ENCODE measurements around the gene RBM33.
A peak's percentile ranks its signal among the peaks of the same experiment; 100 is the strongest.

The RBM33 gene

DNA sequence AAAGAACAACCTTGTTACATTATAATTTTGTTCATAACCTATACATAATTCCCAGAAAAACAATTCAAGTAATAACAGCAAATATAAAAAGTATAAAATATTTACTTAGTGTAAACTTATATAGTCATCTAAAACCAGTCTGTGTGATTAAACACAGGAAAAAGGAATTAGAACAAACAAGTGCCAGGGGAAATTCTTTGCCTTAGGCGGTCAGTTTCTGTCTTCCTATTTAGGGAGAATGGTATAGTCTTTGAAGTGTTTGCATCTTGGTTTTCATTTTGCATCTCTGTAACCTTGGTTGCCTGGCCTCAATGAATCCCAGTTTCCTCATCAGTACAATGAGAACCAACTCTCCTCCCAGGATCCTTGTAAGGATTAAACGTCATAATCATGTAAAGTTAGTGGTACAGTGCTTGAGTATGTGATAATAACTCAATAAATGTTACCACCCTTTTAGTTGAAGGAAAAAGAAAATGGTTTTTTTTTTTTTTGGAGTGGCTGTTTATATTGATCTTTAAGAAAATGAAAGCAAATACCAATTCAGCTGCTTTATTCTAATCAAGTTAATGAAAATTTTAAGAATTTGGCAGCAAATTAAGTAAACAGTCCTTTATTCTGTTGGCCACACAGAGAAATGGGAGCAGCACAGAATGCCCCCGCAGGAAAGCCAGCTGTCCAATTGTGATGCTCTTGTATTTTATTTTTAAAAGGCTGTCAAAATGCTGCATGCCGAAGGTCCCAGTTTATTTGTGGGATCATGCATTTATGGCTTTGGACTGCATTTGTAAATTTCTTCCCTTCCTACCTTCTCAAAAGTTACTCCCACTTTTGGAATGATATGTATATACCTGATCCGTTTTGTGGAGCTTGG is 106.0 kb downstream of the RBM33 start:
- in situ Hi-C loops (cut with MboI; ENCODE audit: low sequenced_read_pairs), result loop anchor here (25.0 kb wide), 2 partner anchors 363 to 813 kb away; no protein-coding TSS in a partner anchor
- H3K27me3 ChIP-seq (ENCODE audit: low read depth), result no peaks in the 10 kb centered on the region
- H3K9me3 ChIP-seq, result no peaks in the 10 kb centered on the region
- H3K4me1 ChIP-seq, result peaks cover 4% of the 10 kb centered on the region; the same call in 1 of the 2 replicates
- peaks cover 21% of the 10 kb centered on the region for H3K36me3 ChIP-seq (replicated peaks)
- no peak overlapping the region for H3K4me3 ChIP-seq
- peak in 1 of 2 experiments; percentile 47 for DNase-seq (ENCODE audit: low spot score in 2 of 2)

DNA sequence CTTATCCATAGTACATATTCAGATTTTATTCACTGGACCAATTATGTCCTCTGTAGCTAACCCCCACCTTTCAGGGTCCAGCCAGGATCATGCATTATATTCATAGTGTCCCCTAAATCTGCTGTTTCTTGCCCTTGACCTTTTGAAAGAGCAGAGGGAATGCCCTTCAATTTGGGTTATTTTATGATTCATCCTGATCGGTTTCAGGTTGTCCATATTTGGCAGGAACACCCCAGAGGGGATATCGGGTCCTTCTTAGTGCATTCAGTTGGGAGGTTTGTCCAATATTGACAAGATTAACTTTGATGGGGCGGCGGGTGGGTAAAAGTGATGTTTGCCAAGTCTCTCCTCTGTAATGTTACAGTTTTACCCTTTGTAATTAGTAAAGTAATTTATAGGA is 106.9 kb downstream of the RBM33 start:
- peaks cover 4% of the 10 kb centered on the region; the same call in 1 of the 2 replicates for H3K4me1 ChIP-seq
- H3K4me3 ChIP-seq, result no peak overlapping the region
- DNase-seq (ENCODE audit: low spot score in 2 of 2), result no peak
- H3K27me3 ChIP-seq (ENCODE audit: low read depth), result no peaks in the 10 kb centered on the region
- peaks cover 14% of the 10 kb centered on the region for H3K36me3 ChIP-seq (replicated peaks)
- in situ Hi-C loops (cut with MboI; ENCODE audit: low sequenced_read_pairs), result loop anchor here (25.0 kb wide), 2 partner anchors 364 to 814 kb away; no protein-coding TSS in a partner anchor
- no peaks in the 10 kb centered on the region for H3K9me3 ChIP-seq

DNA sequence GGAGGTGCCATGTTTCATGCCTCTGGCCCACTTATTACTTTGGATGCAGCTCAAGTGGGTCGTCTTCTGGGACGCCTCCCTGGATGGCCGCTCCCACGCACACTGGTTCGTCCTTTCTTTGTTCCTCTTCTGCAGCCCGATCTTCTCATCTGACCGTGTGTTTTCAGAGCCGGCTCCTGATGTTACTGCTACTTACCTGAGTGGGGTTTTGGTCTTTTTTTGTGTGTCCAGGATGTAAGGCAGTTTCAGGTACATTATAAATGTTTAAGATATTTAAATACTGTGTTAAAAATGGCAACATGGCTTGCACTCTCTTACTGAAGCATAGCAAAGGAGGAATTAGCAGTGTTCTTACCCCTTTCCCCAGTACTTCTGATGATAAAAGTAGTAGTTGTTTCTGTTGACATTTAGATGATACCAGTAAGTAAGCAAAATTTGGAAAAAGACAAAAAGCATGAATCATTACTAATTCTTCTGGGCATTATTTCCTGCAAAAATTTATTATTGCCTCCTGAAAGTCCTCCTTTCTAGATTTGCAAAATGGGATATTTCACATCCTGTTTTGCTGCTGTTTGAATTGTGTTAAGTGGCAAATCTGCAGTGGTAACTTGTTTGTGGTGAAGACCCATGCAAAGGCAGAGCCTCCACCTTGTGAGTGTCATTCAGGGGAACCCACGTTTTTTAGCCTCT is 108.4 kb downstream of the RBM33 start:
- Histone ChIP-seq H3K36me3 (replicated peaks) (peaks cover 17% of the 10 kb centered on the region), H3K4me1 (peaks cover 4% of the 10 kb centered on the region; the same call in 1 of the 2 replicates), H3K27me3 (ENCODE audit: low read depth) (no peaks in the 10 kb centered on the region), H3K4me3 (no peak overlapping the region), H3K9me3 (no peaks in the 10 kb centered on the region)
- DNase-seq (ENCODE audit: low spot score in 2 of 2), result no peak
- in situ Hi-C loops (cut with MboI; ENCODE audit: low sequenced_read_pairs), result loop anchor here (25.0 kb wide), 2 partner anchors 366 to 816 kb away; no protein-coding TSS in a partner anchor

DNA sequence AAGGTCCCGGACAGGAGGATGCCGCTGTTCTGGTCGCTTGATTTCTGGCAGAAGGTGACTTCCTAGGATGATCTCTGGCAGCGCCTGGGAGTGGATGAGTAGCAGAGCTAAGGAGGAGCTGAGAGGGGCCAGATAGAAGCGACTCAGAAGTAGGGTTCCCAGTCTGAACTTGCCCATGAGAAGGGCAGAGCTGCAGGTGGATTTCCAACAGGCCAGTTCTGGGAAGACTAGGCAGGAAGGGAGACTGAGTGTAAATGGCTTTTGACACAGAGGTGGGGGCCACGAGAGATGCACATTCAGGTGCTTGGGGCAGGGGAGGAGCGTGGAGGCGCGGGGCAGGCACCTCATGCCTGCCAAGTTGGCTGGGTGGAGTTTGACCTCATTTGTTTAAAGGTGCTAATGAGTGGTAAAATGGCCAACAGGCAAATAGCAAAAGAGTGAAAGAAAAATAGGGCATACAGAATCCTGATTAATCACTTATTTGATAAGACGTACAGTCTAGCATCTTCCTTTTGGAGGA is 109.0 kb downstream of the RBM33 start:
- Histone ChIP-seq H3K27me3 (ENCODE audit: low read depth) (no peaks in the 10 kb centered on the region), H3K4me1 (peaks cover 4% of the 10 kb centered on the region; the same call in 1 of the 2 replicates), H3K36me3 (replicated peaks) (peaks cover 17% of the 10 kb centered on the region), H3K4me3 (no peak overlapping the region), H3K9me3 (no peaks in the 10 kb centered on the region)
- in situ Hi-C loops (cut with MboI; ENCODE audit: low sequenced_read_pairs), result loop anchor here (25.0 kb wide), 2 partner anchors 366 to 816 kb away; no protein-coding TSS in a partner anchor
- DNase-seq (ENCODE audit: low spot score in 2 of 2), result no peak

DNA sequence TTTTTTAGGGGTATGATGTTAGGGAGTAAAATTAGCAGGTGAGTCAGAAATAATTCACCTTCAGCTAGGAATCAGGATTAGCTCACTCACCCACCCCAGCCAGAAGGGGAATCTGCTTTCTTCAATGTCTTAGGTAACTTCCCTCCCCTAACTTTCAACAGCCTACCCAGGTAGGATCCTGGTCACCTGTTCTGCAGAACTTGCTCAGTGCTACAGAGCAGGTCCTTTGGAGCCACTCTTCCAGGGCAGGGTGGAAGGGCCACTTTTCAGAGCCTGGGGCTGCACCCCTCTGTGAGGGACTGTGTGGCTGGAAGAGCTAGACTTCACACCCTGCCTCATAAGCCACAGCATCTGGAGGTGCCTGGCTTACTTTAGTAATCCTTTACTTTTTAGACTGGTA is 109.7 kb downstream of the RBM33 start:
- in situ Hi-C loops (cut with MboI; ENCODE audit: low sequenced_read_pairs), result loop anchor here (25.0 kb wide), 2 partner anchors 367 to 817 kb away; no protein-coding TSS in a partner anchor
- DNase-seq (ENCODE audit: low spot score in 2 of 2), result no peak
- H3K9me3 ChIP-seq, result no peaks in the 10 kb centered on the region
- H3K27me3 ChIP-seq (ENCODE audit: low read depth), result no peaks in the 10 kb centered on the region
- H3K36me3 ChIP-seq (replicated peaks), result peaks cover 17% of the 10 kb centered on the region
- H3K4me3 ChIP-seq, result no peak overlapping the region
- H3K4me1 ChIP-seq, result peaks cover 4% of the 10 kb centered on the region; the same call in 1 of the 2 replicates

DNA sequence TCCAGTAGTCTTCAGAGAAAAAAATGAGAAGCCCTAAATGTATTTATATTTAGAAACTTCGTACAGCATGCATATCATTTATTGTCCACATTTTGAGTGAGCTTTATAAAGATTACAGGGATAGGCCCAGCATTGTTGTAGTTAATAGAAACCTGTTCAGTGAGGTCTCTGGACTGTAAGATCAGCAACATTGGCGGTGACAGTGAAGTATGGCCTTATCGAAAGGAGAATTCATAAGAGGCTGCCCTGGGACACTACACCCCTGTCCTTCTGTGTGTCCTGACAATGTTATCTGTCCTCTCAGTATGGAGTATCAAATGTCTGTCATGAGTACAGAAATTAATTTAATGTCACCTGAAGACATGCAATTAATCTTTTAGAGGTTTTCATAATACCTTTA is 110.6 kb downstream of the RBM33 start:
- peaks cover 14% of the 10 kb centered on the region for H3K36me3 ChIP-seq (replicated peaks)
- no peaks in the 10 kb centered on the region for H3K27me3 ChIP-seq (ENCODE audit: low read depth)
- in situ Hi-C loops (cut with MboI; ENCODE audit: low sequenced_read_pairs), result loop anchor here (25.0 kb wide), 2 partner anchors 368 to 818 kb away; no protein-coding TSS in a partner anchor
- DNase-seq (ENCODE audit: low spot score in 2 of 2), result no peak
- H3K4me1 ChIP-seq, result peaks cover 4% of the 10 kb centered on the region; the same call in 1 of the 2 replicates
- H3K9me3 ChIP-seq, result no peaks in the 10 kb centered on the region
- H3K4me3 ChIP-seq, result no peak overlapping the region

DNA sequence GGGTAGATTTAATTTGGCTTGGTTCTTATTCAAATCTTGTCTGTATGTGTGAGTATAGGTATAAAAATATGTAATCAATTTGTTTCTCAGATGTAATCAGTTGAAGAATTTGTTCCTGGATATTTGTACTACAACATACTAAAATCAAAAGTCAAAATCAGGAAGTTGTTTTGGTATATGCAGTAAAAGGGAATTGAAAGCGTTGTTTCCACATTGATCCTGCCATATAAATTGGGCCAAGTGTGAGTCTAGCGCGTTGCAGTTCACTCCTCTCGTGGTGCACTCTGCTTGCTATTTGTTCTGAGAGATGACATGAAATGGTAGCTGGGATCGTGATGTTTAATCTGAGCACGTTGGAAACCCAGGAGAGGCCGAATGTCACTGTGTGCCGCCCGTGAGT is 111.9 kb downstream of the RBM33 start:
- in situ Hi-C loops (cut with MboI; ENCODE audit: low sequenced_read_pairs), result loop anchor here (25.0 kb wide), 2 partner anchors 369 to 819 kb away; no protein-coding TSS in a partner anchor
- H3K36me3 ChIP-seq (replicated peaks), result peaks cover 14% of the 10 kb centered on the region
- no peaks in the 10 kb centered on the region for H3K4me1 ChIP-seq
- no peaks in the 10 kb centered on the region for H3K27me3 ChIP-seq (ENCODE audit: low read depth)
- no peak overlapping the region for H3K4me3 ChIP-seq
- no peak for DNase-seq (ENCODE audit: low spot score in 2 of 2)
- no peaks in the 10 kb centered on the region for H3K9me3 ChIP-seq

DNA sequence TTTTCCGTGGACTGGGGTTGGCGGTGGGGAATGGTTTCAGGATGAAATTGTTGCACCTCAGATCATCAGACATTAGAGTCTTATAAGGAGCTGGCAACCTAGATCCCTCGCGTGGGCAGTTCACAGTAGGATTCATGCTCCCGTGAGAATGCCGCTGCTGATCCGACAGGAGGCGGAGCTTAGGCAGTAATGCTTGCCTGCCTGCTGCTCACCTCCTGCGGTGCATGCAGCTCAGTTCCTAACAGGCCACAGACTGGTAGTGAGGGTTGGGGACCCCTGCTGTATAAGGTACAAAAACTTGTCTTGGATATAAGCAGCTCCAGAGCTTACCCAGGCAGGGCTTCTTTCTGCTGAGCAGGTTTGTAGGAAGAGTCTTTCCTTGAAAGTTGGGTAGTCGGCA is 113.9 kb downstream of the RBM33 start:
- H3K36me3 ChIP-seq (replicated peaks), result peaks cover 14% of the 10 kb centered on the region
- in situ Hi-C loops (cut with MboI; ENCODE audit: low sequenced_read_pairs), result loop anchor here (25.0 kb wide), 2 partner anchors 371 to 821 kb away; no protein-coding TSS in a partner anchor
- no peaks in the 10 kb centered on the region for H3K4me1 ChIP-seq
- H3K9me3 ChIP-seq, result no peaks in the 10 kb centered on the region
- H3K27me3 ChIP-seq (ENCODE audit: low read depth), result no peaks in the 10 kb centered on the region
- no peak overlapping the region for H3K4me3 ChIP-seq
- no peak for DNase-seq (ENCODE audit: low spot score in 2 of 2)

DNA sequence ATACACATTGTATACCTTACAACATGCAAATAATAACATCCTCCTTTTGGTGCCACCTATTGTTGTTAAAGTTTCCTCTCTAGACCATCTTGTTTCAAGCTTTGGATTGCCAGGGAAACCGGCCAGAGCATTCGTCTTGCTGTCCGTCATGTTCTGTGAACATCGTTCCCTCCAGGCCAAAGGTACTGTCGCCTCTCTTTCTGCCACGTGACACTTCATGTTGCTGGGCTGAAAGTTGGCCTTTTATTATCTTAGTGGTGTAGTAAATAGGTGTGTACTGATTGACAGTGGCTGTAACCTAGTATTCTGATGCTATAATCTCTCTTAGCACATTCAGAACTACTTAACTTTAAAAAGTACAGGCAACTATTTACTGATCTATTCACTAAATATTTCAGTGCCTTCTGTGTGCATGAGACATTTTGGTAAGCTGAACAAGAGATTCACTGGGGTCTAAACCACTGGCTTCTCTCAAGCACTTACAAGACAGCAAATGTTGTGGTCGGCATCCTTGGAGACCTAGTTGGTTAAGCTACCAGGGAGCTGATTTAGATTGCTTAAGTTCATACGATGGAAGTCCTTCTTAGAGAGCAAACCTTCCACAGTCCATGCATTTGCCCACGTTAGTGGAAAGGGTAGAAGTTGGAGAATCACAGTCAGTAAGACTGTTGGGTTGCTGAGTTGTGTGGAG is 115.4 kb downstream of the RBM33 start:
- in situ Hi-C loops (cut with MboI; ENCODE audit: low sequenced_read_pairs), result loop anchor here (25.0 kb wide), 2 partner anchors 373 to 823 kb away; no protein-coding TSS in a partner anchor
- H3K36me3 ChIP-seq (replicated peaks), result peaks cover 17% of the 10 kb centered on the region
- DNase-seq (ENCODE audit: low spot score in 2 of 2), result no peak

DNA sequence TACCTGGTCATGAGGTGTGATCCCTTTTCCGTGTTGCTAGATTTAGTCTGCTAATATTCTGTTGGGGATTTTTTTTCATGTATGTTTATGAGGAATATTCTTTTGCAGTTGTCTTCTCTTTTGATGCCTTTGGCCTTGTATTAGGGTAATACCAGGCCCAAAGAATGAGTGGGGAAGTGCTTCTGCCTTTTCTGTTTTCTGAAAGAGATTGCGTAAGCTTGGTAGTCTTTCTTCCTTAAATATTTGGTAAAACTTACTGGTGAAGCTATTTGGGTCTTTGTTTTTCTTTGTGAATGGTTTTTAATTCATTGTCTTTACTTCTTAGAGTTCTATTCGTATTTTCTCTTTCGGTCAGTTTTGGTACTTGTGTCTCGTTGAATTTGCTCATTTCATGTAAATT is 116.7 kb downstream of the RBM33 start:
- no peaks in the 10 kb centered on the region for H3K9me3 ChIP-seq
- no peak for DNase-seq (ENCODE audit: low spot score in 2 of 2)
- H3K36me3 ChIP-seq (replicated peaks), result peaks cover 27% of the 10 kb centered on the region
- no peak overlapping the region for H3K4me3 ChIP-seq
- in situ Hi-C loops (cut with MboI; ENCODE audit: low sequenced_read_pairs), result loop anchor here (25.0 kb wide), 2 partner anchors 374 to 824 kb away; no protein-coding TSS in a partner anchor
- H3K4me1 ChIP-seq, result no peaks in the 10 kb centered on the region
- H3K27me3 ChIP-seq (ENCODE audit: low read depth), result no peaks in the 10 kb centered on the region

More for the DNA sequence above, 115.4 kb downstream of the RBM33 start:
- Histone ChIP-seq H3K9me3 (no peaks in the 10 kb centered on the region), H3K4me3 (no peak overlapping the region), H3K27me3 (ENCODE audit: low read depth) (no peaks in the 10 kb centered on the region), H3K4me1 (no peaks in the 10 kb centered on the region)

DNA sequence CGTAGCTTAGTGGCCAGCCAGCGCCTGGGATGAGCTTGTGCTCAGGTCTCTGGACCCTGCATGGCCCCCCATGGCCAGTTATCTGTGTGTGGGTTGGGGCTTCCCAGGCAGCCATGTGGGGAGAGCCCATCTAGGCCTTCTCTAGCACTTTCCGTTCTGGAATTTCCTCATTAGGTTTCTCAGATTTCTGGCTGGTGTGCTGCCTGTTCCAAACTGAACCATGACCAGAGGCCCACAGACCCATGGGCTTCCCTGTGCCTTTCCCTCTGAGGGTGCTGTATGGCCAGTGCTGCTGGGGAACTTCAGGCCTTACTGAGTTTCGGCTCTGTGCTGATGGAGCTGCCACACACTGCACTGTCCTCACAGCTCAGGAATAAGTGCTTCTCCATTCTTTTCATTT is 117.6 kb downstream of the RBM33 start:
- Histone ChIP-seq H3K4me1 (no peaks in the 10 kb centered on the region), H3K27me3 (ENCODE audit: low read depth) (no peaks in the 10 kb centered on the region), H3K9me3 (no peaks in the 10 kb centered on the region), H3K4me3 (no peak overlapping the region), H3K36me3 (replicated peaks) (peaks cover 29% of the 10 kb centered on the region)
- DNase-seq (ENCODE audit: low spot score in 2 of 2), result no peak
- in situ Hi-C loops (cut with MboI; ENCODE audit: low sequenced_read_pairs), result loop anchor here (25.0 kb wide), 2 partner anchors 375 to 825 kb away; no protein-coding TSS in a partner anchor

DNA sequence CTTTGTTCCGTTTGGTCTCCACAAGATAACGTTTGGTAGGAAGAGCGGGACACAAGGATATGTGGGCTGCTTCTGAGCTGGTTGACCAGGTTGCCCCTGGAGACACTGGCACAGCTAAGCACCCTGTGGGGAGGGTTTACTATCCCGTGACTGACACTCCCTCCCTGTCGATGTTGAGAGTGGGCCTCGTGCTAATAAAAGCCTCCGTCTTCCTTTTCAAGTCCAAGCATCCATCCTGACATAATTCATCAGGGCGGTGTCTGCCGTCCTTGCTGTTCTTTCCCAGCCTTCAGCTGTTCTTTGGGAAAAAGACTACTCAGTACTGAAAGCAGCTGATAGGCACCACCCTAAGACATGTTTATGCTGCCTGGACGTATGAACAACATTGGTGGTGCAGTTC is 118.2 kb downstream of the RBM33 start:
- Histone ChIP-seq H3K27me3 (ENCODE audit: low read depth) (no peaks in the 10 kb centered on the region), H3K9me3 (no peaks in the 10 kb centered on the region), H3K4me1 (no peaks in the 10 kb centered on the region), H3K36me3 (replicated peaks) (peaks cover 31% of the 10 kb centered on the region), H3K4me3 (no peak overlapping the region)
- in situ Hi-C loops (cut with MboI; ENCODE audit: low sequenced_read_pairs), result loop anchor here (25.0 kb wide), 2 partner anchors 375 to 825 kb away; no protein-coding TSS in a partner anchor
- DNase-seq (ENCODE audit: low spot score in 2 of 2), result no peak

DNA sequence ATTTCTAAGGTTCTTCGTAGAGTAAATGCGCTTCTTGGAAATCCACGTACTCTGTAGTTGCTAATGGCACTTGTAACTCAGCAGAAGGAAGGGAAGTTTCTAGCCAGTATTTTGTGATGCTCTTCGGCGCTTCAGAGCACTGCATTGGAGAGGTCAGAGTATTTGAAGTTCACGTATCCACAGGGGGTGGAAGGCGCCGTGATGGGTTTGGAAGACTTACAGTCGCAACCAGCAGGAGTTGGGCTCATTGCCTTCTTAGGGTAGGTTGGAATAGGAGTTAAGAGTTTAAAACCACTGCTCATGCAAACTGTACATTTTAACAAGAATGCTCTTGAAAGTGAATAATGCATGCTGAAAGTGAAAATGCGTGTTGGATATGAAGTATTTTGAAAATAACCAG is 118.7 kb downstream of the RBM33 start:
- no peak for DNase-seq (ENCODE audit: low spot score in 2 of 2)
- Histone ChIP-seq H3K27me3 (ENCODE audit: low read depth) (no peaks in the 10 kb centered on the region), H3K4me3 (no peak overlapping the region), H3K4me1 (no peaks in the 10 kb centered on the region), H3K36me3 (replicated peaks) (peaks cover 35% of the 10 kb centered on the region), H3K9me3 (no peaks in the 10 kb centered on the region)
- in situ Hi-C loops (cut with MboI; ENCODE audit: low sequenced_read_pairs), result loop anchor here (25.0 kb wide), 2 partner anchors 376 to 826 kb away; no protein-coding TSS in a partner anchor
